ENCODE results near the gene RRM2.

RRM2 gene

GRCh38 chr2:10120158-10120876 lies 2.2 kb upstream of the RRM2 start (continued):
- TF ChIP-seq ZBTB11 (tag by site-specific recombination; conservative IDR thresholded peaks at IDR 0.05; ENCODE audit: low read depth), result peak; percentile 4; the same call in 1 of the 2 replicates
- 0 out of 2 replicates have a peak, but pooled peaks have one; percentile 27 for TF ChIP-seq ZNF423 (tag by site-specific recombination; IDR thresholded peaks at IDR 0.05)
- peak; percentile 95 for TF ChIP-seq HIC1 (tag by site-specific recombination; IDR thresholded peaks at IDR 0.05)
- 0 out of 2 replicates have a peak, but pooled peaks have one; percentile 51 for TF ChIP-seq ZNF692 (tag by site-specific recombination; IDR thresholded peaks at IDR 0.05)
- peak; percentile 55; the same call in 1 of the 2 replicates for TF ChIP-seq KLF10 (tag by site-specific recombination; IDR thresholded peaks at IDR 0.05)
- TF ChIP-seq ZNF146 (tag by site-specific recombination; IDR thresholded peaks at IDR 0.05), result 0 out of 2 replicates have a peak, but pooled peaks have one; percentile 4
- peak; percentile 89 for TF ChIP-seq SP3 (tag by site-specific recombination; IDR thresholded peaks at IDR 0.05)
- TF ChIP-seq ZNF664 (tag by site-specific recombination; IDR thresholded peaks at IDR 0.05), result peak; percentile 81; the same call in 1 of the 2 replicates
- TF ChIP-seq ZSCAN4 (tag by site-specific recombination; IDR thresholded peaks at IDR 0.05), result no peak
- peak; percentile 72 for TF ChIP-seq KLF16 (tag by site-specific recombination; IDR thresholded peaks at IDR 0.05)
- TF ChIP-seq WT1 (tag by site-specific recombination; IDR thresholded peaks at IDR 0.05), result peak; percentile 97
- TF ChIP-seq ZNF629 (tag by site-specific recombination; IDR thresholded peaks at IDR 0.05), result peak; percentile 35
- peak; percentile 63 for TF ChIP-seq ZXDB (tag by site-specific recombination; IDR thresholded peaks at IDR 0.05)
- TF ChIP-seq KLF1 (tag by site-specific recombination; IDR thresholded peaks at IDR 0.05), result peak; percentile 51
- peak; percentile 89 for TF ChIP-seq ZEB2 (tag by site-specific recombination; IDR thresholded peaks at IDR 0.05)
- 0 out of 2 replicates have a peak, but pooled peaks have one; percentile 30 for TF ChIP-seq HOXD13 (CRISPR knock-in tag; IDR thresholded peaks at IDR 0.05; ENCODE audit: borderline replicate concordance)
- peak; percentile 90 for TF ChIP-seq ZFHX2 (tag by site-specific recombination; conservative IDR thresholded peaks at IDR 0.05)
- TF ChIP-seq ZNF571 (tag by site-specific recombination; IDR thresholded peaks at IDR 0.05), result no peak
- TF ChIP-seq ZNF341 (tag by site-specific recombination; IDR thresholded peaks at IDR 0.05; ENCODE audit: low read depth), result peak; percentile 84
- TF ChIP-seq ZNF335 (tag by site-specific recombination; conservative IDR thresholded peaks at IDR 0.05), result peak; percentile 34
- TF ChIP-seq GLIS1 (tag by site-specific recombination; IDR thresholded peaks at IDR 0.05), result peak; percentile 88
- peak; percentile 88 for TF ChIP-seq SP2 (tag by site-specific recombination; IDR thresholded peaks at IDR 0.05)
- no peak; the same call in 1 of the 2 replicates for TF ChIP-seq ZNF76 (tag by site-specific recombination; IDR thresholded peaks at IDR 0.05; ENCODE audit: borderline replicate concordance, low read depth)
- no peak for TF ChIP-seq ZNF16 (tag by site-specific recombination; IDR thresholded peaks at IDR 0.05; ENCODE audit: low read depth)
- 0 out of 2 replicates have a peak, but pooled peaks have one; percentile 6 for TF ChIP-seq ZNF596 (tag by site-specific recombination; IDR thresholded peaks at IDR 0.05)
- TF ChIP-seq ZNF302 (tag by site-specific recombination; IDR thresholded peaks at IDR 0.05; ENCODE audit: low read depth), result no peak
- TF ChIP-seq ZFP69B (tag by site-specific recombination; IDR thresholded peaks at IDR 0.05), result 0 out of 2 replicates have a peak, but pooled peaks have one; percentile 18
- TF ChIP-seq ZIC2 (tag by site-specific recombination; IDR thresholded peaks at IDR 0.05), result peak; percentile 17; the same call in 1 of the 2 replicates
- TF ChIP-seq ZNF394 (tag by site-specific recombination; IDR thresholded peaks at IDR 0.05; ENCODE audit: borderline replicate concordance), result peak; percentile 18; the same call in 1 of the 2 replicates
- TF ChIP-seq MZF1 (tag by site-specific recombination; IDR thresholded peaks at IDR 0.05; ENCODE audit: borderline replicate concordance), result no peak; the same call in 1 of the 2 replicates
- peak; percentile 63; the same call in 1 of the 2 replicates for TF ChIP-seq ZSCAN5A (tag by site-specific recombination; IDR thresholded peaks at IDR 0.05)

Data from HEK293 (cell line).